Fibroblast of villous mesenchyme (primary cell): ENCODE data around the gene RAD51B. TPM values are rescaled to one million over a fixed set of nuclear protein-coding genes. Genes with fewer than 3 reads are reported as not detected.

ENCODE experiments used
- DNase-seq: peaks from one replicate; pipeline ENCODE4 v3.0.0-alpha.2; 2010; ENCODE audit warnings: low read depth
- H3K4me3 ChIP-seq: 2 replicates; pipeline ENCODE4 v1.5.1; 2011; ENCODE audit warnings: low read depth, mild to moderate bottlenecking, low read length
- CTCF ChIP-seq: IDR thresholded peaks from 2 replicates; pipeline ENCODE4 v1.5.1; 2012; ENCODE audit warnings: low read depth, mild to moderate bottlenecking, low read length; ENCODE audit not compliant: insufficient read depth
- total RNA-seq: library from RNA; depleted of rRNA; stranded (reverse); fragments of >200 nt; gene quantifications from 2 replicates; pipeline ENCODE4 v1.2.3, GENCODE V29; 2012

RAD51B gene
- total RNA-seq, 1 donor, result 22.0 TPM

- DNase-seq, result no peak
- no peak overlapping the region for H3K4me3 ChIP-seq
- no peak for TF ChIP-seq CTCF
Measured at GRCh38 chr14:68644101-68644500, 824.5 kb downstream of the RAD51B start.

- no peak for TF ChIP-seq CTCF
- no peak for DNase-seq
- H3K4me3 ChIP-seq, result no peak overlapping the region
Measured at GRCh38 chr14:68645371-68645770, 825.8 kb downstream of the RAD51B start.

GRCh38 chr14:68649476-68650189 is 830.1 kb downstream of the RAD51B start:
- no peak for TF ChIP-seq CTCF
- H3K4me3 ChIP-seq, result no peak overlapping the region
- DNase-seq, result no peak

GRCh38 chr14:68650404-68650994 is 830.9 kb downstream of the RAD51B start:
- peak; percentile 60 for DNase-seq
- TF ChIP-seq CTCF, result no peak
- H3K4me3 ChIP-seq, result no peak overlapping the region

GRCh38 chr14:68651075-68651474 is 831.5 kb downstream of the RAD51B start:
- DNase-seq, result peak; percentile 62
- TF ChIP-seq CTCF, result no peak
- H3K4me3 ChIP-seq, result no peak overlapping the region

- TF ChIP-seq CTCF, result no peak
- peak; percentile 91 for DNase-seq
- H3K4me3 ChIP-seq, result no peak overlapping the region
Measured at GRCh38 chr14:68651652-68652432, 832.3 kb downstream of the RAD51B start.
